SH-SY5Y (cell line): Measurements from ENCODE around the gene PDZD2.

Source experiments
- GATA2 ChIP-seq: IDR thresholded peaks from 2 replicates; pipeline ENCODE4 v1.6.1; 2011; ENCODE audit warnings: mild to moderate bottlenecking, low read depth, low read length
- GATA3 ChIP-seq: IDR thresholded peaks from 2 replicates; pipeline ENCODE4 v1.6.1; 2011; ENCODE audit warnings: low read depth, mild to moderate bottlenecking, low read length, moderate library complexity

DNA sequence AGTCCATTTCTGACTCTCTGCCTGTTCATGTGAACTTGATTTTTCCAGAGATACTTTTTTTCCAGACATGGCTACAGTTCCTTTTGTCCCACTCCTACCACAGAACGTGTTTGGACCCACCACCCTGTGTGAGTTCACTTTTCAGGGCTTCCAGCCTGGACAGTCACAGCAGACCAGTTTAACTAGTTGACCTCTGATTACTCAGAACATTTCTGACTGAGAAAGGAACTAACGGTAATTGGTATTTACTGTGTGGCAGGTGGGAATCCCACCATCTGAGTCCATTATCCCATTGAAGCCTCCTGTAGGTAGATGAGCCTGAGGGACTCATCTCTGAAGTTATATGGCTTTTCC is 325.1 kb downstream of the PDZD2 start:
- no peak for TF ChIP-seq GATA2
- TF ChIP-seq GATA3, result no peak
